HL-60/S4 treated with phorbol 12-myristate 13-acetate at 8.2 ng/mL for 4 days and 3 days (cell line): ENCODE measurements around the gene KCTD13.
"Not testable (repeated sequence)": the region's sequence is repeated elsewhere in the genome, so short reads cannot be mapped to it uniquely, and the experiment has no call there.

Source experiments
- in situ Hi-C: fragments of 300-500 bp; cut with MboI; formaldehyde crosslinking; loops from 2 replicates; pipeline ENCODE4 v1.15.0; 2022; ENCODE audit warnings: low sequenced_read_pairs

The KCTD13 gene

GRCh38 chr16:29947897-29948296 is 21.9 kb upstream of the KCTD13 start:
- in situ Hi-C loops, result no loop called here

GRCh38 chr16:29943846-29944799 is 18.1 kb upstream of the KCTD13 start:
- in situ Hi-C loops, result no loop called here

GRCh38 chr16:29940656-29941055 is 14.6 kb upstream of the KCTD13 start:
- in situ Hi-C loops, result no loop called here

GRCh38 chr16:29931750-29932149 is 5.7 kb upstream of the KCTD13 start:
- in situ Hi-C loops, result not testable (repeated sequence)

- in situ Hi-C loops, result no loop called here
Measured at GRCh38 chr16:29927070-29927905, 1.3 kb upstream of the KCTD13 start.

GRCh38 chr16:29926711-29927052 is 656 bp upstream of the KCTD13 start:
- in situ Hi-C loops, result no loop called here

GRCh38 chr16:29925105-29925756 is 795 bp downstream of the KCTD13 start:
- in situ Hi-C loops, result no loop called here

GRCh38 chr16:29922986-29923501 is 3.0 kb downstream of the KCTD13 start:
- in situ Hi-C loops, result no loop called here

- in situ Hi-C loops, result no loop called here
Measured at GRCh38 chr16:29922326-29922725, 3.7 kb downstream of the KCTD13 start.

GRCh38 chr16:29921034-29921385 is 5.0 kb downstream of the KCTD13 start:
- in situ Hi-C loops, result no loop called here

GRCh38 chr16:29920288-29921033 is 5.6 kb downstream of the KCTD13 start:
- in situ Hi-C loops, result no loop called here

- in situ Hi-C loops, result no loop called here
Measured at GRCh38 chr16:29916979-29917378, 9.0 kb downstream of the KCTD13 start.

GRCh38 chr16:29915590-29916247 is 10.3 kb downstream of the KCTD13 start:
- in situ Hi-C loops, result no loop called here

- in situ Hi-C loops, result no loop called here
Measured at GRCh38 chr16:29913514-29913913, 12.5 kb downstream of the KCTD13 start.

GRCh38 chr16:29912087-29912486 is 13.9 kb downstream of the KCTD13 start:
- in situ Hi-C loops, result no loop called here

GRCh38 chr16:29911676-29912010 is 14.4 kb downstream of the KCTD13 start:
- in situ Hi-C loops, result no loop called here

- in situ Hi-C loops, result no loop called here
Measured at GRCh38 chr16:29910819-29911675, 15.0 kb downstream of the KCTD13 start.

- in situ Hi-C loops, result not testable (repeated sequence)
Measured at GRCh38 chr16:29909851-29910250, 16.2 kb downstream of the KCTD13 start.

GRCh38 chr16:29909391-29909790 is 16.6 kb downstream of the KCTD13 start:
- in situ Hi-C loops, result no loop called here
